ENCODE results near the gene L3MBTL4.

Gene L3MBTL4

DNA sequence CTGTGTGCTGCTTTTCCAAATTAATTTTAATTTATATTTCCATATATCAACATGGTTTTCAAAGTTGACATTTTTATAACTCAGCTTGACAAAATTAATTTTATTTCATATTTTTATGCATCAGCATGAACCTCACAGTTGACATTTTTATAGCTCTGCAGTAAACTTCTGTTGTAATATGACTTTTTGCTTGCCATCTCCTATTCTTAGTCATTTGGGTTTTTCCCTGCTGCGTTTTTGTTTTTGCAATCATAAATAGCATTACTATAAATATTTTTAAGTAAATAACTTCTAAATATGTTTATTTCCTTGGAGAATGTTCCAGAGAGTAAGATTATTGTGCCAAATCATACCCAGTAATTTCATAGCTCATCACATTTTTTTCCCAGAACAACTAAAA, 21.0 kb upstream of the L3MBTL4 start:
- TF ChIP-seq, protein P1, sequence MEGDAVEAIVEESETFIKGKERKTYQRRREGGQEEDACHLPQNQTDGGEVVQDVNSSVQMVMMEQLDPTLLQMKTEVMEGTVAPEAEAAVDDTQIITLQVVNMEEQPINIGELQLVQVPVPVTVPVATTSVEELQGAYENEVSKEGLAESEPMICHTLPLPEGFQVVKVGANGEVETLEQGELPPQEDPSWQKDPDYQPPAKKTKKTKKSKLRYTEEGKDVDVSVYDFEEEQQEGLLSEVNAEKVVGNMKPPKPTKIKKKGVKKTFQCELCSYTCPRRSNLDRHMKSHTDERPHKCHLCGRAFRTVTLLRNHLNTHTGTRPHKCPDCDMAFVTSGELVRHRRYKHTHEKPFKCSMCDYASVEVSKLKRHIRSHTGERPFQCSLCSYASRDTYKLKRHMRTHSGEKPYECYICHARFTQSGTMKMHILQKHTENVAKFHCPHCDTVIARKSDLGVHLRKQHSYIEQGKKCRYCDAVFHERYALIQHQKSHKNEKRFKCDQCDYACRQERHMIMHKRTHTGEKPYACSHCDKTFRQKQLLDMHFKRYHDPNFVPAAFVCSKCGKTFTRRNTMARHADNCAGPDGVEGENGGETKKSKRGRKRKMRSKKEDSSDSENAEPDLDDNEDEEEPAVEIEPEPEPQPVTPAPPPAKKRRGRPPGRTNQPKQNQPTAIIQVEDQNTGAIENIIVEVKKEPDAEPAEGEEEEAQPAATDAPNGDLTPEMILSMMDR (IDR thresholded peaks at IDR 0.05; ENCODE audit: low read length, missing control alignments): no peak
- no peak for DNase-seq (ENCODE audit: low read depth)
- H3K4me3 ChIP-seq (replicated peaks; ENCODE audit: low read depth, low read length): no peak overlapping the region

DNA sequence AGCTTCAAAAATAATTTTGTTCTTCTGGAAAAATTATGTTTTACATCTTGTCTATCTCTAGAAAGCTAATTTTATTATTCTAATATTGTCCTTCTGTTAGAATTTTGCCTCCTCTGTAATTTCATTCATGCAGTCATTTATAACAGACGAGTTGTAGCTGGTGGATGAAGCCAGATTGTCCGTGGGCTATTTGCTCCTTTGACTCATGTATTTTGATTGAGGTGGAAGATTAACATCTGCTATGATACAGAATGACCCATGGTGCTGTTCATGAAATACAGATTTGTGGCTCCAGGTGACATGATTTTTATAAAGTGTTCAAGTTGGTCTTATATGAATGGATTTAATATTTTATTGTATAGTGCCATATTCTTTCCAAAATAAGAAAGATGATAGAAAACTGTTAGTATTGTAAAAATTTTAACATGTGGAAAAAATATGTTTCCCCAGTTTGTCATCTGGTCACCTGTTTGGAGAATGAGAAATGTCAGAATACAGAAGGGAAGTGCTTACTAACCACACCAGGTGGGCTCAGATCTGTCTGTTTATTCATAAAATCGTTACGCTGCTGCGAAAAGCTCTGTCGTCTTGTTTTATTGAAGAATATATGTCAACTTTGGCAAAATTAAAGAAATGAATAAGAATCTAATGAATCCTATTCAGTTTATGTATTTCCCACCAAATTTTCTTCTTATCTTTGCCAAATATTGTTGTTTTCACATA, 20.4 kb upstream of the L3MBTL4 start:
- DNase-seq (ENCODE audit: low read depth): no peak
- H3K4me3 ChIP-seq (replicated peaks; ENCODE audit: low read depth, low read length): no peak overlapping the region
- TF ChIP-seq, protein P1 (IDR thresholded peaks at IDR 0.05; ENCODE audit: low read length, missing control alignments): no peak

DNA sequence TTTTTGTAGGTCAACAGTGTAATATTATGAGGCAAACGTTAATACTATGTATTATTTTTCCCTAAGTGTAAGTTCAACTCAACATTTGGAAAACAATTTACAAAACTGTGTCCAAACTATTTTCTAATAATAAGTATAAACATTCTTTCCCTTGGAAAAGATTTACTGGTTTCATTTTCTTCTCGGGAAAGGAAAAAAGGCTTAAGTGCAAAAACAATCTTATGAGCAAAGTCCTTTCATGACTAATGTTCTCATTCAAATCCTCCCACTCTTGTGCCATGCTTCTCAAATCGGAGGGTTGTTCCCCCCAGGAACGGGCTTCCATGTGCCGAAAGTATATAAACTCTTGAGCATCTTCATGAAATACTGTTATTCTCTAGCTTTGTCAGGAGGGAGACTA, 19.8 kb upstream of the L3MBTL4 start:
- TF ChIP-seq, protein P1 (IDR thresholded peaks at IDR 0.05; ENCODE audit: low read length, missing control alignments): no peak
- no peak overlapping the region for H3K4me3 ChIP-seq (replicated peaks; ENCODE audit: low read depth, low read length)

DNA sequence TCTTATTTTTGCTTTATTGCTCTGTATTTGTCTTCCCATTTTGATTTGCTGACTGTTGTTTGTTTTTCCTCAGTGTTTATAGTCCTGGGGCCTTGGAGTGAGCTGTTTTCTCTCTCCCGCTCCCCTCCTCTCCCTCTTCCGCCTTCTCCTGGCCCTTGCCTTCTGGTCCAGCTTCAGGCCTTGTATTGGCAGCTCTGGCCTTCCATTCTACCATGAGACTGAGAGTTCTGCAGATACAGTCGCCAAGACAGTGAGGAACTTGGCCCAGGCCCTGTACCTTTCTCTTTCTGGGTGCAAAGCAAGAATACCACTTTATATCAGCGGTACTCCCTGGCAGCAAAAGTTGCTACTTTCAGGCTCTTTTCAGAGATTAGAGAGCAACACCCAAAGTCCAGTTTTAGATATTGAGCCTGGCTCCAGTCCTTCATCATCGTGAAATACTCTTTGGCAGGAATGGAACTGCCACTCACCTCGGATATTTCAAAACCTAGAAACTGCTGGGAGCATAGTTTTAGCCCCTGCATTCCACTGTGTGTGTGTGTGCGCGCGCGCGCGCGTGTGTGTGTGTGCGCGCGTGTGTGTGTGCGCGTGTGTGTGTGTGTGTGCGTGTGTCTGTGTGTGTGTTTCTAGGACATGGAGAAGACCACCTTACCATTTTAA, 17.1 kb upstream of the L3MBTL4 start:
- TF ChIP-seq, protein P1 (IDR thresholded peaks at IDR 0.05; ENCODE audit: low read length, missing control alignments): no peak
- H3K4me3 ChIP-seq (replicated peaks; ENCODE audit: low read depth, low read length): no peak overlapping the region
- no peak for DNase-seq (ENCODE audit: low read depth)

More for the DNA sequence above, 19.8 kb upstream of the L3MBTL4 start:
- DNase-seq (ENCODE audit: low read depth): no peak

DNA sequence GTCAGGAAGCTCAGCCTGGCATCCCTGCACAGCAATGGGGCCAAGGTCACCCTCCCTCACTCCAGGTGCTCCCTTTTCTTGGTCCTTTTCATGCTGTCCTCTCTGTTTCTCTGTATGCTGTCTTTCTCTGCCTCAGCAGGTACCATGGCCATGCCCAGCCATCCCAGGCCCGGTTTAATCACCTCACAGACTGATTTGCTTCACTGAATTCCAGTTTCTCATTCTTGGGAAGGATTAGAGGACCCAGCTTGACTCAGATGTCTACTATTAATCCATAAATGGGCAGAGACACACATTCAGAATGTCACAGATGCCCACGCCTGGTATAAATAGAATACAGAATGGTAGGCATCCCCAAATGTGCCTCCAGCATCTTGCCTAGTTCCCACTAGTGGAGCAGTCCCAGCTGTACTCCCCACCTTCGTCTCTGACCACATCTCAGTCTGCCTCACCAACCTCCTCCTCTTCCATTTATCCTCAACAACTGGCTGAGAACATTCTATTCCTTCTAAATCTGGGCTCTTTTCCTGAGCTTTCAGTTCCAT, 14.2 kb upstream of the L3MBTL4 start:
- TF ChIP-seq, protein P1 (IDR thresholded peaks at IDR 0.05; ENCODE audit: low read length, missing control alignments): no peak
- no peak overlapping the region for H3K4me3 ChIP-seq (replicated peaks; ENCODE audit: low read depth, low read length)
- no peak for DNase-seq (ENCODE audit: low read depth)

DNA sequence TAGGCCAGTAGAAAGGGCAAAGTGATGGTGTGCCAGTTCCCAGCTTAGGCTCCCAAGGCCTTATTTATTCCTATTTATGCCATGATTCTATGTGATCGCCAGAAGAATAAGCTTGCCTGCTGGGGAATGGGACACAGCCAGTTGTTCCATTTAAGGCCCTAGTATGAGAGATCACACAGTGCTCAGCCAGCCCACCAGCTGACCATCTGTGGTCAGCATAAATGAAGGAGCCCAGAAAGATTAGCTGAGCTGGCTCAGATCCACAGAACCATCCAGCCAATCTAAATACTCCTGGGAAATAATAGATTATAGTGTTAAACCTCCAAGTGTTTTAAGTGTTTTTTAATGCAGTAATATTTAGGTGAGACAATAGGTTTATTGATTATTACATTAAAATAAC, 12.6 kb upstream of the L3MBTL4 start:
- TF ChIP-seq, protein P1 (IDR thresholded peaks at IDR 0.05; ENCODE audit: low read length, missing control alignments): no peak
- no peak for DNase-seq (ENCODE audit: low read depth)
- no peak overlapping the region for H3K4me3 ChIP-seq (replicated peaks; ENCODE audit: low read depth, low read length)
